ENCODE results near the gene MACF1. TPM values are rescaled to one million over a fixed set of nuclear protein-coding genes. Genes with fewer than 3 reads are reported as not detected.

MACF1 gene
- total and polyA plus RNA-seq, 12 donors: 85.3 to 379 (median 305) TPM

- intact Hi-C loops (cut with DNase I): loop anchor here in 3 of 10 donors (2.0 to 10.0 kb wide), 3 partner anchors 16 to 198 kb away; no protein-coding TSS in a partner anchor
Observed at GRCh38 chr1:39392851-39393573, 188.5 kb downstream of the MACF1 start.

GRCh38 chr1:39393645-39394044 is 189.2 kb downstream of the MACF1 start:
- WGBS, 2 donors: 85 to 86% methylated on average over 11 of the region's 11 CpGs
- TF ChIP-seq CTCF (IDR thresholded peaks at IDR 0.05): no peak
- Histone ChIP-seq H3K4me3 (no peak overlapping the region), H3K9me3 (no peaks in the 10 kb centered on the region), H3K36me3 (peaks cover 0 to 24% (median 7%) of the 10 kb centered on the region in 9 donors), H3K27ac (peak overlapping the region in 9 of 10 donors; percentile 23 to 93 (median 79)), H3K27me3 (no peaks in the 10 kb centered on the region), H3K4me1 (peaks cover 19 to 93% (median 77%) of the 10 kb centered on the region in 9 donors)
- no peak for ATAC-seq
- no peak for DNase-seq
- intact Hi-C loops (cut with DNase I): loop anchor here in 3 of 10 donors (2.0 to 10.0 kb wide), 3 partner anchors 15 to 199 kb away; no protein-coding TSS in a partner anchor

More at GRCh38 chr1:39392851-39393573, 188.5 kb downstream of the MACF1 start:
- Histone ChIP-seq H3K27me3 (no peaks in the 10 kb centered on the region), H3K4me1 (peaks cover 15 to 86% (median 70%) of the 10 kb centered on the region in 9 donors), H3K36me3 (peaks cover 0 to 30% (median 13%) of the 10 kb centered on the region in 9 donors), H3K4me3 (peak overlapping the region in 1 of 10 donors; percentile 0), H3K9me3 (no peaks in the 10 kb centered on the region), H3K27ac (peak overlapping the region; percentile 20 to 93 (median 78))
- 37% methylated on average over 4 of the region's 4 CpGs for WGBS, 2 donors
- ATAC-seq (peak in 3 of 8 donors; percentile 4 to 43 (median 32)), DNase-seq (no peak)
- no peak for TF ChIP-seq CTCF (IDR thresholded peaks at IDR 0.05)

- peaks cover 0 to 20% (median 4%) of the 10 kb centered on the region in 9 donors for H3K36me3 ChIP-seq
- intact Hi-C loops (cut with DNase I): loop anchor here in 1 of 10 donors (10.0 kb wide), 1 partner anchor 199 kb away; no protein-coding TSS in a partner anchor
- no peaks in the 10 kb centered on the region for H3K27me3 ChIP-seq
- H3K9me3 ChIP-seq: no peaks in the 10 kb centered on the region
- 80% methylated on average over 6 of the region's 6 CpGs for WGBS, 2 donors
- ATAC-seq (no peak), DNase-seq (no peak)
- H3K27ac ChIP-seq: peak overlapping the region in 9 of 10 donors; percentile 23 to 93 (median 79)
- H3K4me1 ChIP-seq: peaks cover 19 to 97% (median 81%) of the 10 kb centered on the region in 9 donors
- TF ChIP-seq CTCF (IDR thresholded peaks at IDR 0.05): no peak
- H3K4me3 ChIP-seq: no peak overlapping the region
Observed at GRCh38 chr1:39394059-39394458, 189.6 kb downstream of the MACF1 start.

GRCh38 chr1:39394598-39394997 is 190.1 kb downstream of the MACF1 start:
- Histone ChIP-seq H3K9me3 (no peaks in the 10 kb centered on the region), H3K27ac (peak overlapping the region in 9 of 10 donors; percentile 23 to 93 (median 79)), H3K27me3 (no peaks in the 10 kb centered on the region), H3K4me1 (peaks cover 19 to 100% (median 83%) of the 10 kb centered on the region in 9 donors), H3K36me3 (peaks cover 0 to 14% (median 0%) of the 10 kb centered on the region in 9 donors), H3K4me3 (no peak overlapping the region)
- ATAC-seq (peak in 5 of 8 donors; percentile 3 to 66 (median 37)), DNase-seq (no peak)
- no peak for TF ChIP-seq CTCF (IDR thresholded peaks at IDR 0.05)
- intact Hi-C loops (cut with DNase I): loop anchor here in 1 of 10 donors (10.0 kb wide), 1 partner anchor 200 kb away; no protein-coding TSS in a partner anchor
- 7 to 13% methylated on average over 3 of the region's 3 CpGs for WGBS, 2 donors

Measured in heart right ventricle (tissue), 16 donors.